Measurements from ENCODE around the gene CCDC92B.

CCDC92B gene

GRCh38 chr17:2712300-2713043 is 37.0 kb downstream of the CCDC92B start:
- no peak for DNase-seq (ENCODE audit: low read depth)
- peak overlapping the region; percentile 69 for H3K4me3 ChIP-seq (replicated peaks; ENCODE audit: low read depth, low read length)
- TF ChIP-seq CTCF (IDR thresholded peaks at IDR 0.05; ENCODE audit: low read length, missing control alignments): no peak

GRCh38 chr17:2711608-2712299 is 37.7 kb downstream of the CCDC92B start, which contains the start of gene CLUH:
Gene CLUH, minus strand, starts transcription at chr17:2711764. Its CDS starts 103 bp downstream, at chr17:2711661.
- no peak for TF ChIP-seq CTCF (IDR thresholded peaks at IDR 0.05; ENCODE audit: low read length, missing control alignments)
- peak within 1 kb of the TSS; percentile 69 for H3K4me3 ChIP-seq (replicated peaks; ENCODE audit: low read depth, low read length)
- peak; percentile 98 for DNase-seq (ENCODE audit: low read depth)

GRCh38 chr17:2710803-2711607 is 38.4 kb downstream of the CCDC92B start:
- TF ChIP-seq CTCF (IDR thresholded peaks at IDR 0.05; ENCODE audit: low read length, missing control alignments): no peak
- peak overlapping the region; percentile 69 for H3K4me3 ChIP-seq (replicated peaks; ENCODE audit: low read depth, low read length)
- DNase-seq (ENCODE audit: low read depth): no peak

GRCh38 chr17:2710071-2710802 is 39.2 kb downstream of the CCDC92B start:
- peak overlapping the region; percentile 69 for H3K4me3 ChIP-seq (replicated peaks; ENCODE audit: low read depth, low read length)
- no peak for TF ChIP-seq CTCF (IDR thresholded peaks at IDR 0.05; ENCODE audit: low read length, missing control alignments)

GRCh38 chr17:2709183-2709661 is 40.2 kb downstream of the CCDC92B start:
- no peak overlapping the region for H3K4me3 ChIP-seq (replicated peaks; ENCODE audit: low read depth, low read length)
- no peak for TF ChIP-seq CTCF (IDR thresholded peaks at IDR 0.05; ENCODE audit: low read length, missing control alignments)
- no peak for DNase-seq (ENCODE audit: low read depth)

More at GRCh38 chr17:2710071-2710802, 39.2 kb downstream of the CCDC92B start:
- DNase-seq (ENCODE audit: low read depth): no peak

GRCh38 chr17:2708585-2709182 is 40.8 kb downstream of the CCDC92B start:
- DNase-seq (ENCODE audit: low read depth): no peak
- H3K4me3 ChIP-seq (replicated peaks; ENCODE audit: low read depth, low read length): no peak overlapping the region
- no peak for TF ChIP-seq CTCF (IDR thresholded peaks at IDR 0.05; ENCODE audit: low read length, missing control alignments)
